MM.1S (cell line): Measurements from ENCODE around the gene FCHO1.

Experiments used
- EZH2phosphoT487 ChIP-seq: fragments of 300-600 bp; sonication (generic); IDR thresholded peaks from 2 replicates; pipeline ENCODE4 v1.6.1; 2018; ENCODE audit warnings: antibody characterized with exemption, low read length
- TF ChIP-seq, protein P1 (sequence below): fragments of 300-600 bp; sonication (generic); IDR thresholded peaks from 2 replicates; pipeline ENCODE4 v1.5.1; 2016; ENCODE audit warnings: antibody characterized with exemption, low read length, mixed read lengths

DNA sequence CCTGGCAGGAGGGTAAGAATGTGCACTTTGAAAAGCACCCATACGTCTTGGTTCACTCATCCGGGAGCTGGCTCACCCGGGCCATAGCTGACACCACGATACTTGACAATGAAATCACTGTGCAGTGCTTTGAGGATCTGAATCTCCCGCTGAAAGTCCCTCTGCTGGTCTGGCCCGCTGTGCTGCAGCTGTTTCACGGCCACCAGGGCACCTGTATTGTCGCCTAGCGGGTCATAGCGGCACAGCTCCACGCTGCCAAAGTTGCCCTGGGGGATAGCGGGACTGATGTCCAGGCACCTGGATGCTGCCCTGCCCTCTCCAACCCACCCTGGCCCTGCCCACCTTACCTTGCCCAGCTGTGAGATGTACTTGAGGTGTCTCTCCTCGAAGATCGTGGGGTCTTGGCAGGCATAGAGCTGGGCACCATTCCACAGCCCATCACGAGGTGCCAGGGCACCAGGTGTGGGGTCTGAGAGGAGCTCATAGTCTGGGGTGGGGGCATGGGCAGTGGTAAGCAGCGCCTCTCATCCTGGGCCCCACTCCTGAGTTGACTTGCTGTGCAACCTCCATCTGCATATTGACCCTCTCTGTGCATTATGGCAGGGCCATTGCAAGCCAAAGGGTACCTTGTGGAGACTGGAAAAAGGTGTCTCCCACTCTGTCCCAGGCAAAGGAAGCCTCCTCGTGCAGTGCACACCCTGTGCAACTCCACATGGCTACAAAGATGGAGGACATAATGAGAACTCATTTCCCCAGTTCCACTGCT lies 81.3 kb downstream of the FCHO1 start:
- TF ChIP-seq, protein P1, sequence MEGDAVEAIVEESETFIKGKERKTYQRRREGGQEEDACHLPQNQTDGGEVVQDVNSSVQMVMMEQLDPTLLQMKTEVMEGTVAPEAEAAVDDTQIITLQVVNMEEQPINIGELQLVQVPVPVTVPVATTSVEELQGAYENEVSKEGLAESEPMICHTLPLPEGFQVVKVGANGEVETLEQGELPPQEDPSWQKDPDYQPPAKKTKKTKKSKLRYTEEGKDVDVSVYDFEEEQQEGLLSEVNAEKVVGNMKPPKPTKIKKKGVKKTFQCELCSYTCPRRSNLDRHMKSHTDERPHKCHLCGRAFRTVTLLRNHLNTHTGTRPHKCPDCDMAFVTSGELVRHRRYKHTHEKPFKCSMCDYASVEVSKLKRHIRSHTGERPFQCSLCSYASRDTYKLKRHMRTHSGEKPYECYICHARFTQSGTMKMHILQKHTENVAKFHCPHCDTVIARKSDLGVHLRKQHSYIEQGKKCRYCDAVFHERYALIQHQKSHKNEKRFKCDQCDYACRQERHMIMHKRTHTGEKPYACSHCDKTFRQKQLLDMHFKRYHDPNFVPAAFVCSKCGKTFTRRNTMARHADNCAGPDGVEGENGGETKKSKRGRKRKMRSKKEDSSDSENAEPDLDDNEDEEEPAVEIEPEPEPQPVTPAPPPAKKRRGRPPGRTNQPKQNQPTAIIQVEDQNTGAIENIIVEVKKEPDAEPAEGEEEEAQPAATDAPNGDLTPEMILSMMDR: no peak
- TF ChIP-seq EZH2phosphoT487: no peak
